ENCODE data around the gene SMAD1.
A peak's percentile ranks its signal among the peaks of the same experiment; 100 is the strongest.

Gene SMAD1

DNA sequence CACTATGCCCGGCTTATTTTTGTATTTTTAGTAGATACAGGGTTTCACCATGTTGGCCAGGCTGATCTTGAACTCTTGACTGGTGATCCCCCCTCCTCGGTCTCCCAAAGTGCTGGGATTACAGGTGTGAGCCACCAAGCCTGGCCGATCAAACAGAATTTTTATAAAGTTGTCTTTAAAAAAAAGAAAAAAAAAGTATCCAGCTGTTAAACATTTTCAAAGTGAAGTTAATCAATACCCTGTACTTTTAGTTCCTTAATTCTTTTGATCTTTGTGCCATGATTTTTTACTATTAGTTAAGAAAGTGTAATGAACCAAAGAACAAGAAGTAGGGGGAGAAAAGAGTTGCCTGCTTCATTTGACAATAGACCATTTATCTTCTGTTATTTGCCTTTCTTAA, 24.3 kb downstream of the SMAD1 start:
- H3K4me3 ChIP-seq (ENCODE audit: low read depth, low read length), result no peak overlapping the region
- DNase-seq (ENCODE audit: low read depth), result no peak
- TF ChIP-seq, protein P1, sequence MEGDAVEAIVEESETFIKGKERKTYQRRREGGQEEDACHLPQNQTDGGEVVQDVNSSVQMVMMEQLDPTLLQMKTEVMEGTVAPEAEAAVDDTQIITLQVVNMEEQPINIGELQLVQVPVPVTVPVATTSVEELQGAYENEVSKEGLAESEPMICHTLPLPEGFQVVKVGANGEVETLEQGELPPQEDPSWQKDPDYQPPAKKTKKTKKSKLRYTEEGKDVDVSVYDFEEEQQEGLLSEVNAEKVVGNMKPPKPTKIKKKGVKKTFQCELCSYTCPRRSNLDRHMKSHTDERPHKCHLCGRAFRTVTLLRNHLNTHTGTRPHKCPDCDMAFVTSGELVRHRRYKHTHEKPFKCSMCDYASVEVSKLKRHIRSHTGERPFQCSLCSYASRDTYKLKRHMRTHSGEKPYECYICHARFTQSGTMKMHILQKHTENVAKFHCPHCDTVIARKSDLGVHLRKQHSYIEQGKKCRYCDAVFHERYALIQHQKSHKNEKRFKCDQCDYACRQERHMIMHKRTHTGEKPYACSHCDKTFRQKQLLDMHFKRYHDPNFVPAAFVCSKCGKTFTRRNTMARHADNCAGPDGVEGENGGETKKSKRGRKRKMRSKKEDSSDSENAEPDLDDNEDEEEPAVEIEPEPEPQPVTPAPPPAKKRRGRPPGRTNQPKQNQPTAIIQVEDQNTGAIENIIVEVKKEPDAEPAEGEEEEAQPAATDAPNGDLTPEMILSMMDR (conservative IDR thresholded peaks at IDR 0.05; ENCODE audit: low read depth, low read length), result no peak

GRCh38 chr4:145507636-145508035, 26.0 kb downstream of the SMAD1 start:
- DNase-seq (ENCODE audit: low read depth), result peak; percentile 59
- TF ChIP-seq, protein P1 (conservative IDR thresholded peaks at IDR 0.05; ENCODE audit: low read depth, low read length), result no peak
- H3K4me3 ChIP-seq (ENCODE audit: low read depth, low read length), result no peak overlapping the region

DNA sequence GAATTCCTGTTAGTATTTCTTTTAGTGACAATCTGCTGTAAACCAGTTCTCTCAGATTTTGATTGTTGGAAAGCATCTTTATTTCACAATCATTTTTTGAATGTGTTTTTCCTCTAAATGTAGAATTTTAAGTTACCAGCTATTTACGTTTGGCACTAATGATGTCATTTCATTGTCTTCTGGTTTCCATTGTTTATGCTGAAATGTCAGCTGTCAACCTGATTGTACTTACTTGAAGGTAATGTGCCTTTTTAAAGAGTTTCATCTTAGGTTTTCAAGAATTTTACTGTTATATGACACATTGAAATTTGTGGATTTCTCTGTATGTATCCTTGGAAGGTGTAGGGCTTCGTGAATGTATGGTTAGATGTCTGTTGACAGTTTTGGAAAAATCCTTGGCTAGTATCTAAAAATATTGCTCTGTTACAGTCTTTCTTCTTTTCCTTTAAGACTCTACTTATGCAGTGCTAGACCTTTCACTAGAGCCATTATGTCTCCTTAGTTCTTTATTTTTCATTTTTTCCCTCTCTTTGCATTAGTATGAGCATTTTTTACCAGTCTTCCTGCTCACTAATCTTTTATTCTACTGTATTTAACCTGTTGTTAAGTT, 30.4 kb downstream of the SMAD1 start:
- no peak overlapping the region for H3K4me3 ChIP-seq (ENCODE audit: low read depth, low read length)
- DNase-seq (ENCODE audit: low read depth), result peak; percentile 50
- TF ChIP-seq, protein P1 (conservative IDR thresholded peaks at IDR 0.05; ENCODE audit: low read depth, low read length), result no peak

DNA sequence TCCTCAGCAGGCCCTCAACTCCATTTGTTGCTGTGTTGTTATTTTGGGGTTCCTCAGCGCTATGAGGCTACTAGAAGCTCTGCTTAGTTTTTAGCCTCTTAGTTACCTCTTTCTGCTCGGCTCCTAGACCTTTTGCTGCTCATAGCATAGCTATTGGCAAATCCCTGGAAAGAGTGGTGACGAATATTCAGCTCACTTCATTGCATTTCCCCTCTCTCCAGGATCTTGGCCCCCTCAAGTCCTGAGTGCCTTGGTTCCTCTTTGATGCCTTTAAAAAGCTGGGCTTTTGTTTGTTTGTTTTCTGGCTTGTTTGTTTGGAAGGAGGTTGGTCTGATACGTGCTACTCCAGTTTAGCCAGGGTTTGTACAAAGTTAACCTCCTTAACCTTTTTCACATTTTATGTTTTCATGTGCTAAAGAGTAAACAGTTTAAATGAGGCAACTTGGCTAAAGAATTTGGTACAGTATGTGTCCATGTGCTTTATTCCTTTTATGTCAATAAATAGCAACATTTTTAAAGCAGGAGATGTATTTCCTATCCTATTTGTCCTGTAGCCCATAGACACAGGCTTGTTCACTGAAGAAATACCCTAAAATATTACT, 31.5 kb downstream of the SMAD1 start:
- no peak for DNase-seq (ENCODE audit: low read depth)
- TF ChIP-seq, protein P1 (conservative IDR thresholded peaks at IDR 0.05; ENCODE audit: low read depth, low read length), result no peak
- H3K4me3 ChIP-seq (ENCODE audit: low read depth, low read length), result no peak overlapping the region

- TF ChIP-seq, protein P1 (conservative IDR thresholded peaks at IDR 0.05; ENCODE audit: low read depth, low read length), result no peak
- DNase-seq (ENCODE audit: low read depth), result no peak
- H3K4me3 ChIP-seq (ENCODE audit: low read depth, low read length), result no peak overlapping the region
Measured at GRCh38 chr4:145520172-145520571, 38.5 kb downstream of the SMAD1 start.

DNA sequence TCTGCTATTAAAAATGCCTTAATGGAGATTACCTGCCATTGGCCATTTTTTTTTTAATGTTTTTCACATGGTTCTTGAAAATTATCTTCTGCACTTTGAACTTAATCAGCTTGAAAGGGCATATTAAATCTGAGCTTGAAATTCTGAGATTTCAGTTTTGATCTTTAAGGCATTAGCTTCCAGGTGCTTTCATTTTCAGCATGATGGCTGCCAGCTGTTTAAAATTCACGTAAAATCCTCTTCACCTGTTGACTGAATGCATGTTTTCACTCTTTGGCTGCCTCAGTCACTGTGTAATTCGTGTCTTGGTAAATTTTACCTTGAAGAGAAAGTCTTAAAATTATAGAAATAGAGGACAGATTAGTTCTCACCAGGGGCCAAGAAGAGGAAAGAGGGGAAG, 39.6 kb downstream of the SMAD1 start:
- TF ChIP-seq, protein P1 (conservative IDR thresholded peaks at IDR 0.05; ENCODE audit: low read depth, low read length), result no peak
- H3K4me3 ChIP-seq (ENCODE audit: low read depth, low read length), result no peak overlapping the region
- no peak for DNase-seq (ENCODE audit: low read depth)

DNA sequence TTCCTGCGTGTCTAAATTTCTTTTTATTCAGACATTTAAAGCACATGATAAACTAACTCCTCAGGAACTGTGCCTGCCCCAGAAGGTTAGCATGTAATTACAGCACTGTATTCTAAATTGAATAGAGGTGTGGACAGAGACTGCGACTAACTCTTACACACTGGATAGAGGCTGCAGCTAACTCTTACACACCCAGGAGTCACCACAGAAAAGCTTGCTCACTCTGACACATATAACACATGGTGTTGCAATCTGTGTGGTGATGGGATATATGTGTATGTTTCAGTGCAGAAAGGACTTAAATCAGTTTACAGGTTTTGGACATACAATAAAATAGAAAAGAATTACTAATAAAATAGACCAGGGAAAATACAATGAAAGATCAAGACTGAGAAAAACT, 41.5 kb downstream of the SMAD1 start:
- H3K4me3 ChIP-seq (ENCODE audit: low read depth, low read length), result no peak overlapping the region
- no peak for DNase-seq (ENCODE audit: low read depth)
- TF ChIP-seq, protein P1 (conservative IDR thresholded peaks at IDR 0.05; ENCODE audit: low read depth, low read length), result no peak
